ENCODE measurements around the gene IRS1. TPM values are rescaled to one million over a fixed set of nuclear protein-coding genes. Genes with fewer than 3 reads are reported as not detected.

Gene IRS1
- total RNA-seq, 1 donor from 2014 or later, result 12.6 TPM

- Histone ChIP-seq H3K4me3 (ENCODE audit: low read depth, low read length) (peak overlapping the region; percentile 17), H3K36me3 (ENCODE audit: control insufficient read depth, insufficient read depth, low read length) (peaks cover 8% of the 10 kb centered on the region), H3K27me3 (ENCODE audit: control insufficient read depth, insufficient read depth, low read length) (no peaks in the 10 kb centered on the region)
- TF ChIP-seq, protein P1, sequence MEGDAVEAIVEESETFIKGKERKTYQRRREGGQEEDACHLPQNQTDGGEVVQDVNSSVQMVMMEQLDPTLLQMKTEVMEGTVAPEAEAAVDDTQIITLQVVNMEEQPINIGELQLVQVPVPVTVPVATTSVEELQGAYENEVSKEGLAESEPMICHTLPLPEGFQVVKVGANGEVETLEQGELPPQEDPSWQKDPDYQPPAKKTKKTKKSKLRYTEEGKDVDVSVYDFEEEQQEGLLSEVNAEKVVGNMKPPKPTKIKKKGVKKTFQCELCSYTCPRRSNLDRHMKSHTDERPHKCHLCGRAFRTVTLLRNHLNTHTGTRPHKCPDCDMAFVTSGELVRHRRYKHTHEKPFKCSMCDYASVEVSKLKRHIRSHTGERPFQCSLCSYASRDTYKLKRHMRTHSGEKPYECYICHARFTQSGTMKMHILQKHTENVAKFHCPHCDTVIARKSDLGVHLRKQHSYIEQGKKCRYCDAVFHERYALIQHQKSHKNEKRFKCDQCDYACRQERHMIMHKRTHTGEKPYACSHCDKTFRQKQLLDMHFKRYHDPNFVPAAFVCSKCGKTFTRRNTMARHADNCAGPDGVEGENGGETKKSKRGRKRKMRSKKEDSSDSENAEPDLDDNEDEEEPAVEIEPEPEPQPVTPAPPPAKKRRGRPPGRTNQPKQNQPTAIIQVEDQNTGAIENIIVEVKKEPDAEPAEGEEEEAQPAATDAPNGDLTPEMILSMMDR (IDR thresholded peaks at IDR 0.05; ENCODE audit: insufficient read depth, low read length, severe bottlenecking), result peak; percentile 66
- FAIRE-seq (no peak), DNase-seq (ENCODE audit: low read depth) (no peak)
These were observed 2.8 kb downstream of the IRS1 start for GRCh38 chr2:226796840-226797288.

DNA sequence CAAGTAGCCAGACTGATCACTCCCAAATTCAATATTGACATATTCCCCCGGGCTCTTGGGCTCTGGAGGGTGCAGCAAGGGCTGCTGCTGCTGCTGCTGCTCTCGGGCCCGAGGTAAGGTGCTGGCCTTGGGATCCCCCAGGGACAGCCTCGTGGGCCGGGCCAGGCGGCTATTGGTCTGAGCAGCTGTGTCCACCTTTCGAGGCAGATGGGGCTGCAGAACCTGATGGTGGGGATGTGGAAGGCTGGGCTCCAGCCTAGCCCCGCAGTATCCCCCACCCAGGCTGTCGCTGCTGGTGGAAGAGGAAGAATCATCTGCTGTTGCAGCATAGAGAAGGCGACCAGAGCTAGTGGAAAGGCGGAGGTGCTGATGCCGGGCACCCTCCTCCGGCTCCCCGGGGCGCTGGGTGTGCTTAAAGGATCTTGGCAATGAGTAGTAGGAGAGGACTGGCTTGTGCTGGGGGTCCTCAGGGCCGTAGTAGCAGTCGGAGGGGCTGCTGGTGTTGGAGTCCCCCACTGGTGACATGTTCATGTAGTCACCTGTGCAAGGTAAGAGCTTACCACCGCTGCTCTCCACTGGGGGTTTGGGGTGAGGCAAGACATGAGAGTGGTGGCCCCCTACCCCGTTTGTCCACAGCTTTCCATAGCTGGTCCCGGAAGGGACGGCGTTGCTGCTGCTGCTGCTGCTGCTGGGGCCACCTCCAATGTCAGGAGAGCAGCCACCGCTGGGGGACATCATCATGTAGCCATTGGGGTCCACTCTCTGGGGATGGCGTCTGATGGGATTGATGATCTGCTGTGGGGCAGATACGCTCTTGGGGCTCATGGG is 3.4 kb downstream of the IRS1 start:
- Histone ChIP-seq H3K36me3 (ENCODE audit: control insufficient read depth, insufficient read depth, low read length) (peaks cover 8% of the 10 kb centered on the region), H3K27me3 (ENCODE audit: control insufficient read depth, insufficient read depth, low read length) (no peaks in the 10 kb centered on the region), H3K4me3 (ENCODE audit: low read depth, low read length) (peak overlapping the region; percentile 32)
- FAIRE-seq (no peak), DNase-seq (ENCODE audit: low read depth) (no peak)
- TF ChIP-seq, protein P1 (IDR thresholded peaks at IDR 0.05; ENCODE audit: insufficient read depth, low read length, severe bottlenecking), result no peak

- H3K36me3 ChIP-seq (ENCODE audit: control insufficient read depth, insufficient read depth, low read length), result peaks cover 8% of the 10 kb centered on the region
- TF ChIP-seq, protein P1 (IDR thresholded peaks at IDR 0.05; ENCODE audit: insufficient read depth, low read length, severe bottlenecking), result peak; percentile 9
- H3K4me3 ChIP-seq (ENCODE audit: low read depth, low read length), result peak overlapping the region; percentile 32
- FAIRE-seq (no peak), DNase-seq (ENCODE audit: low read depth) (no peak)
- H3K27me3 ChIP-seq (ENCODE audit: control insufficient read depth, insufficient read depth, low read length), result no peaks in the 10 kb centered on the region
These were observed 4.2 kb downstream of the IRS1 start for GRCh38 chr2:226795281-226796011.

DNA sequence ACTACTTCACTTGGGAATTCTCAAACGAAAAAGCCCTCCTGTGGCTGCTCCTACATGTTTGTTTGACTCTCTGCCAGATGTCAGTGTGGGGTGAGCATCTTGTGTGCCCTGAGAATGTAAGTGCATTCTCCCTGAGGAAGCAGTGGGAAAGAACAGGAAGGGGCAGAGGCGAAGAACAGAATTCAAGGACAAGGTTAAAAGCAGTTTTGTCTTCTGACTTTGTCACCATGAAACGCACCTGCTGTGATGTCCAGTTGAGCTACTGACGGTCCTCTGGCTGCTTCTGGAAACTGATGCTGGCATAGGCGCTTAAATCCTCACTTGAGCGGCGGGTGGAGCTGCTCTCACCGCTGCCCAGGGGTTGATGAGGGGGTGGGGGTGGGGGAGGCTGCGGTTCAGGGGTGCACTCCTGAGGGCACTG is 4.9 kb downstream of the IRS1 start:
- Histone ChIP-seq H3K27me3 (ENCODE audit: control insufficient read depth, insufficient read depth, low read length) (no peaks in the 10 kb centered on the region), H3K4me3 (ENCODE audit: low read depth, low read length) (peak overlapping the region; percentile 32), H3K36me3 (ENCODE audit: control insufficient read depth, insufficient read depth, low read length) (peaks cover 8% of the 10 kb centered on the region)
- DNase-seq (ENCODE audit: low read depth) (peak; percentile 49), FAIRE-seq (no peak)
- TF ChIP-seq, protein P1 (IDR thresholded peaks at IDR 0.05; ENCODE audit: insufficient read depth, low read length, severe bottlenecking), result no peak

DNA sequence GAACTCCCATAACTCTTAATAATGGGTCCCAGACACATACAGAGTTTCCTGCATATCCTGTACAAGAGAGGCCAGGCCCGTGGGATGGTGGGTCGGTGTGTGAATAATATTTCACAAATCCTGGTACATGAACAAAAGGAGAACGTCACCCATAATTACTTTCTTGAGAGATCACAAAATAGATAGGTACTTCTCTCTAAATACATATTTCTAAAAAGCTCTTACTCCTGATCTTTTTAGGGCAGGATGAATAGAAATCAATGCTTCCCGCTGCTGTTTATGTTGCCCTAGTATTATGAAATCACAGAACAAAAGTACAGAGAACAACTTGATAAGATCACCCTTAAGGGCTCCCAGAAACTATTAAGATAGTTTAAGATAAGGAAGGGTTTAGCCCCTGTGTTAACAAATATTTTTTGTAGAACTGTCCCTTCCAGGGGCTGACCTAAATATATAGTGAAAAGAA is 5.4 kb downstream of the IRS1 start:
- TF ChIP-seq, protein P1 (IDR thresholded peaks at IDR 0.05; ENCODE audit: insufficient read depth, low read length, severe bottlenecking), result no peak
- FAIRE-seq (no peak), DNase-seq (ENCODE audit: low read depth) (peak; percentile 34)
- Histone ChIP-seq H3K27me3 (ENCODE audit: control insufficient read depth, insufficient read depth, low read length) (no peaks in the 10 kb centered on the region), H3K36me3 (ENCODE audit: control insufficient read depth, insufficient read depth, low read length) (peaks cover 8% of the 10 kb centered on the region), H3K4me3 (ENCODE audit: low read depth, low read length) (peak overlapping the region; percentile 32)

Measured in bronchial epithelial cell (primary cell).